Rectal smooth muscle tissue (tissue), 1 donor: ENCODE data around the gene KIAA1671.

Source experiments
- H3K27ac ChIP-seq: one replicate; pipeline ENCODE4 v1.7.0; 2013; ENCODE audit warnings: low read depth, low read length, inconsistent platforms
- H3K27me3 ChIP-seq: one replicate; pipeline ENCODE4 v1.7.0; 2013; ENCODE audit warnings: low read length; ENCODE audit not compliant: control insufficient read depth, insufficient read depth
- H3K36me3 ChIP-seq: one replicate; pipeline ENCODE4 v1.7.0; 2013; ENCODE audit warnings: low read length; ENCODE audit not compliant: control insufficient read depth, insufficient read depth
- H3K4me1 ChIP-seq: one replicate; pipeline ENCODE4 v1.7.0; 2013; ENCODE audit warnings: low read length; ENCODE audit not compliant: control insufficient read depth, insufficient read depth
- H3K4me3 ChIP-seq: one replicate; pipeline ENCODE4 v1.7.0; 2013; ENCODE audit warnings: low read length
- H3K9ac ChIP-seq: one replicate; pipeline ENCODE4 v1.7.0; 2013; ENCODE audit warnings: low read length

KIAA1671 gene

GRCh38 chr22:25085930-25086901 is 133.7 kb downstream of the KIAA1671 start:
- H3K27me3 ChIP-seq, result no peaks in the 10 kb centered on the region
- no peak overlapping the region for H3K9ac ChIP-seq
- H3K36me3 ChIP-seq, result no peaks in the 10 kb centered on the region
- no peak overlapping the region for H3K4me3 ChIP-seq
- H3K4me1 ChIP-seq, result no peaks in the 10 kb centered on the region
- no peak overlapping the region for H3K27ac ChIP-seq

GRCh38 chr22:25086902-25087282 is 134.4 kb downstream of the KIAA1671 start:
- no peaks in the 10 kb centered on the region for H3K4me1 ChIP-seq
- H3K4me3 ChIP-seq, result no peak overlapping the region
- no peak overlapping the region for H3K27ac ChIP-seq
- no peaks in the 10 kb centered on the region for H3K27me3 ChIP-seq
- H3K9ac ChIP-seq, result no peak overlapping the region
- no peaks in the 10 kb centered on the region for H3K36me3 ChIP-seq

GRCh38 chr22:25090225-25090890 is 137.8 kb downstream of the KIAA1671 start:
- Histone ChIP-seq H3K4me3 (no peak overlapping the region), H3K27ac (no peak overlapping the region)

GRCh38 chr22:25091458-25091857 is 138.9 kb downstream of the KIAA1671 start:
- Histone ChIP-seq H3K4me3 (no peak overlapping the region), H3K9ac (no peak overlapping the region), H3K4me1 (no peaks in the 10 kb centered on the region), H3K27me3 (no peaks in the 10 kb centered on the region), H3K27ac (no peak overlapping the region), H3K36me3 (no peaks in the 10 kb centered on the region)

More at GRCh38 chr22:25090225-25090890, 137.8 kb downstream of the KIAA1671 start:
- H3K9ac ChIP-seq, result no peak overlapping the region
- no peaks in the 10 kb centered on the region for H3K27me3 ChIP-seq
- H3K4me1 ChIP-seq, result no peaks in the 10 kb centered on the region
- no peaks in the 10 kb centered on the region for H3K36me3 ChIP-seq

GRCh38 chr22:25092119-25092518 is 139.6 kb downstream of the KIAA1671 start:
- Histone ChIP-seq H3K36me3 (no peaks in the 10 kb centered on the region), H3K4me3 (no peak overlapping the region), H3K27ac (no peak overlapping the region), H3K9ac (no peak overlapping the region), H3K4me1 (no peaks in the 10 kb centered on the region), H3K27me3 (no peaks in the 10 kb centered on the region)

GRCh38 chr22:25094579-25094978 is 142.1 kb downstream of the KIAA1671 start:
- Histone ChIP-seq H3K36me3 (no peaks in the 10 kb centered on the region), H3K4me1 (no peaks in the 10 kb centered on the region), H3K9ac (no peak overlapping the region), H3K27me3 (no peaks in the 10 kb centered on the region), H3K4me3 (no peak overlapping the region), H3K27ac (no peak overlapping the region)

- H3K4me1 ChIP-seq, result no peaks in the 10 kb centered on the region
- no peaks in the 10 kb centered on the region for H3K27me3 ChIP-seq
- H3K4me3 ChIP-seq, result no peak overlapping the region
- H3K9ac ChIP-seq, result no peak overlapping the region
- H3K27ac ChIP-seq, result no peak overlapping the region
- H3K36me3 ChIP-seq, result no peaks in the 10 kb centered on the region
These were observed 143.4 kb downstream of the KIAA1671 start for GRCh38 chr22:25095869-25096268.

- Histone ChIP-seq H3K27ac (no peak overlapping the region), H3K27me3 (no peaks in the 10 kb centered on the region), H3K9ac (no peak overlapping the region), H3K4me1 (no peaks in the 10 kb centered on the region), H3K4me3 (no peak overlapping the region), H3K36me3 (no peaks in the 10 kb centered on the region)
These were observed 144.3 kb downstream of the KIAA1671 start for GRCh38 chr22:25096638-25097405.

- no peaks in the 10 kb centered on the region for H3K4me1 ChIP-seq
- no peak overlapping the region for H3K27ac ChIP-seq
These were observed 146.0 kb downstream of the KIAA1671 start for GRCh38 chr22:25098445-25099081.

GRCh38 chr22:25099202-25099601 is 146.7 kb downstream of the KIAA1671 start:
- H3K27ac ChIP-seq, result no peak overlapping the region

More at GRCh38 chr22:25098445-25099081, 146.0 kb downstream of the KIAA1671 start:
- no peak overlapping the region for H3K4me3 ChIP-seq
- H3K9ac ChIP-seq, result no peak overlapping the region
- no peaks in the 10 kb centered on the region for H3K27me3 ChIP-seq
- no peaks in the 10 kb centered on the region for H3K36me3 ChIP-seq

GRCh38 chr22:25100402-25100801 is 147.9 kb downstream of the KIAA1671 start:
- Histone ChIP-seq H3K27ac (no peak overlapping the region), H3K27me3 (no peaks in the 10 kb centered on the region), H3K9ac (no peak overlapping the region), H3K36me3 (no peaks in the 10 kb centered on the region), H3K4me3 (no peak overlapping the region), H3K4me1 (no peaks in the 10 kb centered on the region)

More at GRCh38 chr22:25099202-25099601, 146.7 kb downstream of the KIAA1671 start:
- Histone ChIP-seq H3K27me3 (no peaks in the 10 kb centered on the region), H3K9ac (no peak overlapping the region), H3K4me3 (no peak overlapping the region), H3K4me1 (no peaks in the 10 kb centered on the region), H3K36me3 (no peaks in the 10 kb centered on the region)

- H3K36me3 ChIP-seq, result no peaks in the 10 kb centered on the region
- H3K9ac ChIP-seq, result no peak overlapping the region
- no peaks in the 10 kb centered on the region for H3K27me3 ChIP-seq
- H3K4me1 ChIP-seq, result no peaks in the 10 kb centered on the region
- H3K27ac ChIP-seq, result no peak overlapping the region
- no peak overlapping the region for H3K4me3 ChIP-seq
These were observed 148.4 kb downstream of the KIAA1671 start for GRCh38 chr22:25100948-25101347.
